ENCODE data around the gene POLR3B. TPM values are rescaled to one million over a fixed set of nuclear protein-coding genes. Genes with fewer than 3 reads are reported as not detected.

POLR3B gene
- total RNA-seq, 1 donor from 2014 or later, result 9.6 TPM

DNA sequence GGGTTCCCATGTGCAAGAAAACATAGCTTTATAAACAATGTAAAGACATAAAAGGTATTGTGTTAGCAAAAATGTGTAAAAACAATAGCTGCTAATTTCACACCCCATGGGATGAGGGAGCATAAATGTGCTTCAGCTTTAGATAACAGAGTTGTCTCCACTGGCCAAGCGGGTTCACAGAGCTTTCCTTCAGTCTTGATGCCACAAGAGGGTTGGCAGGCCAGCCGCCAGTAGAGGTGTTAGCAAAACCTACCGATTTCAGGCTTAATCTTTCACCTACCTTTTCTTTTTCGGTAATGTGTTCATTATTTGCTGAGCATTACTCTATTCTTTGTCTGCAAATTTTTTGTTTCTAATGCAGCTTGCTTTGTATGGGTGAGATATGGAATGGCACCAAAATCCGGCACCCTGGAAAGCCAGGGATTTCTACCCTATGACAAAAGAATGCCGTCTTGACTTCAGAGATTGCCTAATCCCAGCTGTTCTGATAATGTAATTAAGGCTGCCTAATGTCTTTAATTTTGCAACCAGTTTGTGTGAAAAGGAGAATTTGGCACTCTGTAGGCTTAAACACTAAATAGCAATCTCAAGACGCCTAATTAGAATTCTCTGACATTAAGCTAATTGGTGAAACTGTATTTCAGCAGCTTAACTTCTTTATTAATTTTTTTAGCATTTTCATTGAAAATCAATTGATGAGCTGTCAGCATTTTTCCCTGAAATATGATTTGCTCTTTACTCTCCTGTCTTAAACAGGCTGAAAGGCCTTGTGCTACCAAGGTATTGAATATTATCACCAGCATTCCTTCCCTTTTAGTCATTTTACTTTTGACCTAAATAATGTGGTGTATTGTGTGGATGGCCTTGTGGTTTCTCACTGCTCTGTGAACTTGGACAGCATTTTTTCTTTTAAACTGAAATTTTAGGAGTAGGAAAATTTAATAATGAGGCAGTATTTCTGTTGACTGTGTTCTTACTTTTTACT, 60.7 kb downstream of the POLR3B start:
- Histone ChIP-seq H3K4me1 (no peaks in the 10 kb centered on the region), H3K4me3 (no peak overlapping the region), H3K27me3 (ENCODE audit: low read depth) (no peaks in the 10 kb centered on the region), H3K27ac (no peak overlapping the region), H3K36me3 (peaks cover 8% of the 10 kb centered on the region), H3K9me3 (no peaks in the 10 kb centered on the region)
- DNase-seq, result no peak
- TF ChIP-seq CTCF (IDR thresholded peaks at IDR 0.05), result no peak
- ATAC-seq, result no peak
- intact Hi-C loops (cut with DNase I), result no loop called here

GRCh38 chr12:106418970-106419369, 61.4 kb downstream of the POLR3B start:
- DNase-seq (no peak), ATAC-seq (no peak)
- no peaks in the 10 kb centered on the region for H3K4me1 ChIP-seq
- H3K4me3 ChIP-seq, result no peak overlapping the region
- peaks cover 8% of the 10 kb centered on the region for H3K36me3 ChIP-seq
- no peak overlapping the region for H3K27ac ChIP-seq
- no peaks in the 10 kb centered on the region for H3K27me3 ChIP-seq (ENCODE audit: low read depth)
- H3K9me3 ChIP-seq, result no peaks in the 10 kb centered on the region
- no peak for TF ChIP-seq CTCF (IDR thresholded peaks at IDR 0.05)
- intact Hi-C loops (cut with DNase I), result no loop called here

DNA sequence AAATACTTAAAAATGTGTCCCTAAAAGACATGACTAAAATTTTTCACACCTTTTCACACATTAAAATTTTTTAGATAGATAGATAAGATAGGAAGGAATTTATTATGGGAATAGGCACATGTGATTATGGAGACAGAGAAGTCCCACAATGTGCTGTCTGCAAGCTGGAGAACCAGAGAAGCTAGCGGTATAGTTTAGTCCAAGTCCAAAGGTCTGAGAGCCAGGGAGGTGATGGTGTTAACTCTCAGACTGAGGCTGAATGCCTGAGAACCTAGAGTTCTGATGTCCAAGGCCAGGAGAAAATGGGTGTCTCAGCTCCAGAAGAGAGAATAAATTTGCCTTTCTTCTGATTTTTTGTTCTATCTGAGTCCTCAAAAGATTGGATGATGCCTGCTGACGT, 65.7 kb downstream of the POLR3B start:
- intact Hi-C loops (cut with DNase I), result no loop called here
- Histone ChIP-seq H3K9me3 (no peaks in the 10 kb centered on the region), H3K27ac (no peak overlapping the region), H3K4me1 (no peaks in the 10 kb centered on the region), H3K27me3 (ENCODE audit: low read depth) (no peaks in the 10 kb centered on the region), H3K36me3 (peaks cover 7% of the 10 kb centered on the region), H3K4me3 (no peak overlapping the region)
- no peak for TF ChIP-seq CTCF (IDR thresholded peaks at IDR 0.05)
- DNase-seq, result no peak
- ATAC-seq, result no peak

GRCh38 chr12:106425061-106425702, 67.6 kb downstream of the POLR3B start:
- Histone ChIP-seq H3K4me3 (no peak overlapping the region), H3K27me3 (ENCODE audit: low read depth) (no peaks in the 10 kb centered on the region), H3K27ac (no peak overlapping the region), H3K4me1 (no peaks in the 10 kb centered on the region), H3K9me3 (no peaks in the 10 kb centered on the region), H3K36me3 (peaks cover 15% of the 10 kb centered on the region)
- no peak for TF ChIP-seq CTCF (IDR thresholded peaks at IDR 0.05)
- intact Hi-C loops (cut with DNase I), result no loop called here
- DNase-seq, result no peak
- ATAC-seq, result no peak

- intact Hi-C loops (cut with DNase I), result no loop called here
- Histone ChIP-seq H3K27ac (no peak overlapping the region), H3K36me3 (peaks cover 29% of the 10 kb centered on the region), H3K4me3 (no peak overlapping the region), H3K4me1 (no peaks in the 10 kb centered on the region), H3K9me3 (no peaks in the 10 kb centered on the region), H3K27me3 (ENCODE audit: low read depth) (no peaks in the 10 kb centered on the region)
- no peak for TF ChIP-seq CTCF (IDR thresholded peaks at IDR 0.05)
- DNase-seq (no peak), ATAC-seq (no peak)
These were observed 70.4 kb downstream of the POLR3B start for GRCh38 chr12:106427917-106428316.

All from lower lobe of right lung (tissue), 2 donors.